GM06990 (cell line): ENCODE results near the gene PELI2.

Experiments used
- DNase-seq: peaks from one replicate; pipeline ENCODE4 v3.0.0-alpha.2; 2011; ENCODE audit not compliant: insufficient read length; ENCODE audit errors: extremely low read depth
- H3K27me3 ChIP-seq: replicated peaks from 2 replicates; pipeline ENCODE4 v1.6.0; 2011; ENCODE audit warnings: low read length; ENCODE audit not compliant: control insufficient read depth, insufficient read depth
- H3K36me3 ChIP-seq: 2 replicates; pipeline ENCODE4 v1.5.1; 2011; ENCODE audit warnings: low read length; ENCODE audit not compliant: control insufficient read depth, insufficient read depth
- H3K4me3 ChIP-seq: replicated peaks from 2 replicates; pipeline ENCODE4 v1.5.1; 2011; ENCODE audit warnings: low read depth, mild to moderate bottlenecking, control low read depth, low read length
- TF ChIP-seq, protein P1 (sequence below): IDR thresholded peaks from 2 replicates; pipeline ENCODE4 v1.5.1; 2011; ENCODE audit warnings: low read length, control low read depth, mild to moderate bottlenecking, inconsistent platforms; ENCODE audit not compliant: insufficient read depth, poor library complexity, severe bottlenecking

Gene PELI2

DNA sequence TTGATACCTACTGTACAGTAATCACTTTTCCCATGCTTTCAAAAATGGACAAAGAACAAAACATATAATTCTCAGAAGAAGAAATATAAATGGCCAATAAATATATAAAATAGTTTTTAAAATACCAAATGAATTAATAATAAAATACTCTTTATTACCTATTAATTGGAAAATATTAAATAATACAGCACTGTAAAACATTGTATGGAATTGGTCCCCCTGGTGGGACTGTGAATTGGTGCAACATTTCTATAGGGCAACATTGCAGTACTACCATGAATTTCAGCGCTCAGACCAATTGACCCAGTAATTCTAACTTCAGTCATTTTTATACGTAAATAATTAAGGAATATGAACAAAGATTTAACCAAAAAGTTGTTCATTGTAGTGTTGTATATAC, 162.6 kb downstream of the PELI2 start:
- DNase-seq = no peak
- Histone ChIP-seq H3K27me3 (no peaks in the 10 kb centered on the region; the same call in 1 of the 2 replicates), H3K4me3 (no peak overlapping the region), H3K36me3 (no peaks in the 10 kb centered on the region)
- TF ChIP-seq, protein P1, sequence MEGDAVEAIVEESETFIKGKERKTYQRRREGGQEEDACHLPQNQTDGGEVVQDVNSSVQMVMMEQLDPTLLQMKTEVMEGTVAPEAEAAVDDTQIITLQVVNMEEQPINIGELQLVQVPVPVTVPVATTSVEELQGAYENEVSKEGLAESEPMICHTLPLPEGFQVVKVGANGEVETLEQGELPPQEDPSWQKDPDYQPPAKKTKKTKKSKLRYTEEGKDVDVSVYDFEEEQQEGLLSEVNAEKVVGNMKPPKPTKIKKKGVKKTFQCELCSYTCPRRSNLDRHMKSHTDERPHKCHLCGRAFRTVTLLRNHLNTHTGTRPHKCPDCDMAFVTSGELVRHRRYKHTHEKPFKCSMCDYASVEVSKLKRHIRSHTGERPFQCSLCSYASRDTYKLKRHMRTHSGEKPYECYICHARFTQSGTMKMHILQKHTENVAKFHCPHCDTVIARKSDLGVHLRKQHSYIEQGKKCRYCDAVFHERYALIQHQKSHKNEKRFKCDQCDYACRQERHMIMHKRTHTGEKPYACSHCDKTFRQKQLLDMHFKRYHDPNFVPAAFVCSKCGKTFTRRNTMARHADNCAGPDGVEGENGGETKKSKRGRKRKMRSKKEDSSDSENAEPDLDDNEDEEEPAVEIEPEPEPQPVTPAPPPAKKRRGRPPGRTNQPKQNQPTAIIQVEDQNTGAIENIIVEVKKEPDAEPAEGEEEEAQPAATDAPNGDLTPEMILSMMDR = no peak

GRCh38 chr14:56282179-56282578, 164.0 kb downstream of the PELI2 start:
- no peak overlapping the region for H3K4me3 ChIP-seq

GRCh38 chr14:56284641-56285040, 166.4 kb downstream of the PELI2 start:
- TF ChIP-seq, protein P1 = no peak

More at GRCh38 chr14:56282179-56282578, 164.0 kb downstream of the PELI2 start:
- no peaks in the 10 kb centered on the region for H3K36me3 ChIP-seq
- TF ChIP-seq, protein P1 = no peak
- DNase-seq = no peak
- no peaks in the 10 kb centered on the region; the same call in 1 of the 2 replicates for H3K27me3 ChIP-seq

DNA sequence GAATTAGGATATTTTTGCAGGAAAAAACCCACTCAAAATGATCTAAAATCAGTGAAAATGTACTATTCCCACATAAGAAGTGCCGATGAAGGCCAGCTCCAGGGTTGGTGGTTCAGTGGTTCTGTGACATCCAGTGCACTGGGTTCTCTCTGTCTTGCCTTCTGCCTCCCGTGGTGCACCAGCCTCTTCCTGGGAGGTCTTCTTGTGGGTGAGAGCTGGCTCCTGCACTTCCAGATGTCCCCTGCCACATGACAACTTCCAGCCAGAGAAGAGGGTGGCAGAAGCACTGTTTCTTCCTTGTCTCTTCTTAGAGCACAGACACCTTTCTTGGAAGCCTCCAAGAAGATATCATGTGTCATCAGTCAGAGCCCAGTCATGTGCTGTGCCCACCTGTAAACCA, 170.9 kb downstream of the PELI2 start:
- no peaks in the 10 kb centered on the region; the same call in 1 of the 2 replicates for H3K27me3 ChIP-seq
- no peak for DNase-seq
- no peaks in the 10 kb centered on the region for H3K36me3 ChIP-seq
- TF ChIP-seq, protein P1 = no peak
- no peak overlapping the region for H3K4me3 ChIP-seq

More at GRCh38 chr14:56284641-56285040, 166.4 kb downstream of the PELI2 start:
- no peak overlapping the region for H3K4me3 ChIP-seq
- H3K36me3 ChIP-seq = no peaks in the 10 kb centered on the region
- DNase-seq = no peak
- H3K27me3 ChIP-seq = no peaks in the 10 kb centered on the region; the same call in 1 of the 2 replicates

GRCh38 chr14:56290195-56290594, 172.0 kb downstream of the PELI2 start:
- no peak for DNase-seq
- Histone ChIP-seq H3K27me3 (no peaks in the 10 kb centered on the region; the same call in 1 of the 2 replicates), H3K36me3 (no peaks in the 10 kb centered on the region), H3K4me3 (no peak overlapping the region)
- TF ChIP-seq, protein P1 = no peak

GRCh38 chr14:56292970-56293369, 174.8 kb downstream of the PELI2 start:
- no peaks in the 10 kb centered on the region; the same call in 1 of the 2 replicates for H3K27me3 ChIP-seq
- no peaks in the 10 kb centered on the region for H3K36me3 ChIP-seq
- TF ChIP-seq, protein P1 = no peak
- no peak for DNase-seq
- no peak overlapping the region for H3K4me3 ChIP-seq
